SK-N-MC (cell line): ENCODE results near the gene AP1S1.

Experiments
- DNase-seq: peaks from one replicate; pipeline ENCODE4 v3.0.0-alpha.2; 2011; ENCODE audit warnings: low read depth, low spot score
- H3K27ac ChIP-seq: fragments of 200-600 bp; sonication (generic); 2 replicates; pipeline ENCODE4 v1.5.1; 2016; ENCODE audit warnings: mixed run types
- H3K36me3 ChIP-seq: fragments of 200-600 bp; sonication (generic); 2 replicates; pipeline ENCODE4 v1.6.1; 2017; ENCODE audit warnings: antibody characterized with exemption, low read length, mixed read lengths; ENCODE audit not compliant: insufficient read depth
- H3K4me3 ChIP-seq: fragments of 200-600 bp; sonication (generic); 2 replicates; pipeline ENCODE4 v1.5.1; 2016
- H3K9ac ChIP-seq: fragments of 200-600 bp; sonication (generic); 2 replicates; pipeline ENCODE4 v1.8.0; 2017; ENCODE audit warnings: mixed run types, mixed read lengths; ENCODE audit not compliant: insufficient read length
- H3K9me3 ChIP-seq: fragments of 200-600 bp; sonication (generic); 2 replicates; pipeline ENCODE4 v1.6.1; 2017; ENCODE audit warnings: low read depth, mild to moderate bottlenecking, antibody characterized with exemption, low read length, moderate library complexity, mixed read lengths
- EZH2 ChIP-seq: fragments of 200-600 bp; sonication (generic); IDR thresholded peaks from one replicate; pipeline ENCODE4 v1.6.1; 2017; ENCODE audit warnings: antibody characterized with exemption
- FOXP2 ChIP-seq: optimal IDR thresholded peaks from 2 replicates; pipeline ENCODE3; 2011; ENCODE audit warnings: mild to moderate bottlenecking, moderate library complexity; ENCODE audit not compliant: insufficient read depth; ENCODE audit errors: extremely low read length, control extremely low read depth
- POLR2AphosphoS5 ChIP-seq: IDR thresholded peaks from 2 replicates; pipeline ENCODE4 v1.6.1; 2012; ENCODE audit warnings: mild to moderate bottlenecking, low read depth, low read length, borderline replicate concordance

AP1S1 gene

DNA sequence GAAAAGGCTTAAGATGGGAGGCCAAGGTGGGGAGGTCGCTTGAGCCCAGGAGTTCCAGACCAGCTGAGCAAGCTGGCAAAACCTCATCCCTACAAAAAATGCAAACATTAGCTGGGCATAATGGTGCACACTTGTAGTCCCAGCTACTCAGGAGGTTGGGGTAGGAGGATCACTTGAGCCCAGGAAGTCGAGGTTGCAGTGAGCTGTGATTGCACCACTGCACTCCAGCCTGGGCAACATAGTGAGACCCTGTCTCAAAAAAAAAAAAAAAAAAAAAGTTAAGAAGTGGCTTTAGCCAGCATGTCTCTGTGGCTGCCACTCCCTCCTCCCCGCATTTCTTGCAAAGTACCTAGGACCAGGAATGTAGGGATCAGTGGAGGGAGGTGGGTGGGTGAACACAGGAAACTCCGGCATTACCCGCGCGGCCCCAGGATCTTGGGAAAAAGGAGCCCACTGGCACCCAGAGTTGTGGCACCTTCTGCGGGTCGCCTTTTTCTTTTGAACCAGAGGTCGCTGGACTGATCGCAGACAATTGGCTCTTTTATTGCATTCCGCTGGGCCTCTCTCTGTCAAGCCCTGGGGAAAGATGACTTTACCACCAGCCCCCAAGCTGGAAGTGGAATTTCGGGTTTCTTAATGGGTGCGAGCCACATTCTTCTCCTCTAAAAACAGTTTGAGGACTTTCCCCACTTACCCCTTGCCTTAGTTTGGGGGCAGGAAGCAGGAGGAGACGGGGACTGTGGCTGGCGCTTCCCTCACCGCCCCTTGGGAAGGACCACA, 7.6 kb downstream of the AP1S1 start:
- Histone ChIP-seq H3K27ac (no peak overlapping the region), H3K9ac (no peak overlapping the region), H3K4me3 (peak overlapping the region; percentile 78)

GRCh38 chr7:101162551-101163278, 8.4 kb downstream of the AP1S1 start:
- Histone ChIP-seq H3K9ac (peak overlapping the region; percentile 20), H3K36me3 (no peaks in the 10 kb centered on the region), H3K9me3 (no peaks in the 10 kb centered on the region), H3K4me3 (peak overlapping the region; percentile 78), H3K27ac (no peak overlapping the region)
- no peak for DNase-seq
- TF ChIP-seq EZH2, result no peak
- TF ChIP-seq FOXP2, result no peak
- TF ChIP-seq POLR2AphosphoS5, result no peak; the same call in 1 of the 2 replicates

More for the DNA sequence above, 7.6 kb downstream of the AP1S1 start:
- Histone ChIP-seq H3K36me3 (no peaks in the 10 kb centered on the region; the same call in 1 of the 2 replicates), H3K9me3 (no peaks in the 10 kb centered on the region)
- TF ChIP-seq EZH2 (no peak), FOXP2 (no peak), POLR2AphosphoS5 (no peak)
- DNase-seq, result no peak

DNA sequence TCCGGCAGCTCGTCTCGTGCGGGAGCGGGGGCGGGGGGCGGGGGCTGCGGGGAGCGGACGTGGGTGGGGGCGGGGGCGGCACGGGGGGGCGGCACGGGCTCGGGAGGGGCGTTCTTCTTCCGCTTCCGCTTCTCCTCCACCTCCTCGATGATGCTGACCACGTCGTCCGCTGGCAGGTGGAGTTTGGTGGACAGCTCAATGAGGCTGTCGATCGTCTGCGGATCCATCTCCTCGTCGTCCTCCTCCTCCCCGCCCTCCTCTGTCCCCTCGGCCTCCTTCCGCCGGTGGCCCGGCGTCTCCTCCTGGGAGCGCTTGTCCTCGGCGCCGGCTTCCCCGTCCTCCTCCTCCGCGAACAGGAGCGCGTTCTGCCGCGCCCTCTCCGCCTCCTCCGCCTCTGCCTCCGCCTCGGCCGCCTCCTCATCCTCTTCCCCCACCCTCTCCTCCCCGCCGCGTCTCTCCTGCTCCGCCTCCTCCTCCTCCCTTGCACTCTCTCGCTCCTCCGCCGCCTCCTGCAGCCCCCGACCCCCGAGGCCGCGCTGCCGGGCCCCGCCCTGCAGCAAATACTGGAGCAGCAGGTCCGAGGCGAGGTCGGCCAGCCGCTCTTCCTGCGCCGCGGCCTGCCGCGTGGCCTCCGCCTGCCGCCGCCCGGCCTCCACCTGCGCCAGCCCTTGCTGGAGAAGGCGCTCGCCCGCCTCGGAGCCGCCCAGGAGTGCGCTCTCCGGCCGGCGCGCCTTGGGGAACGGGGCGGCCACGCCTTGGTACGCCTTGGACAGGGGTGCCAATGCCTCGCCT, 9.2 kb downstream of the AP1S1 start:
- Histone ChIP-seq H3K36me3 (no peaks in the 10 kb centered on the region), H3K9ac (no peak overlapping the region), H3K27ac (no peak overlapping the region), H3K4me3 (peak overlapping the region; percentile 78), H3K9me3 (no peaks in the 10 kb centered on the region)
- no peak for TF ChIP-seq POLR2AphosphoS5
- no peak for TF ChIP-seq FOXP2
- TF ChIP-seq EZH2, result no peak
- DNase-seq, result no peak

GRCh38 chr7:101164071-101164840, 10.0 kb downstream of the AP1S1 start:
- no peak overlapping the region for H3K9ac ChIP-seq
- H3K4me3 ChIP-seq, result peak overlapping the region; percentile 77
- no peak for DNase-seq
- no peak overlapping the region for H3K27ac ChIP-seq
- no peaks in the 10 kb centered on the region for H3K9me3 ChIP-seq
- TF ChIP-seq EZH2 (no peak), FOXP2 (no peak), POLR2AphosphoS5 (no peak)
- no peaks in the 10 kb centered on the region for H3K36me3 ChIP-seq

DNA sequence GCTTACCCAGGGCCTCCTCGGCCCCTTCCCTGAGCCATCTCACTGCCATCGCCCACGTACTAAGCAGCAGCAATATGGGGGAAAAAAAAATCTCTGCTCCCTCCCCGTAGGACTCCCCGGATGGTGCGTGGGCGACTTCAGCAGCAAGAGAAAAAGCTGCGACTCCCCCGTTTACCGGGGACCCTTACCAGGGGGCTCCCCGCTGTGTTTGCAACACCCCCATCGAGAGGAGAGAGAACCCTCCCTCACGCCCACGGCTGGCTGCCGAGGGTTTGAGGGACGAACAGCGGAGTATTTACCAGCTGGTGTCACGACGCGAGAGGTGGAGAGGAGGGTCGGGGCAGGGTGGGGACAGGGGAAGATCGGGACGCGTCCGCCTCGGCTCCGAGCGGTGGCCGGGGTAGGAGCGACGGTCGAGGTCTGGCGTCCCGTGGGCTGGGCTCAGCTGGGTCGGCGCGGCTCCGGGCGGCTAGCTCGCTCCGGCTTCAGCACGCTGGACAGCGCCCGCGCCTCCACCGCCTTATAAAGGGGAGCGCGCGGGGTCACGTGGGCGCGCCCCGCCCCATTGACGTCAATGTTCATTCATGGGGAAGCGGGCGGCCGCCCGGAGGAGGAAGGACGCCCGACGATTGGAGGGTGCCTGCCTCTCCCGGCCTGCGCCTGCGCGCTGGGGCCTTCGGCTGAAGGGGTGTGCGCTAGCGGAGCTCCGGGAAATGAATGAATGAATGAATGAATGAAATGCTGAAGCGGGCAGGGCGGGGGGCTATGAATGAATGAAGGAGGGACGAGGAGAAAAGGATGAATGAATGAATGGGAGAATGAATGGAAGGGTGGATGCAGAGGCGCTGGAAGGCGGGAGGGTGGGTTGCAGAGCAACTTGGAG, 11.0 kb downstream of the AP1S1 start, which contains the start of gene VGF:
Gene VGF (minus strand): TSS at position 495 of the 883 bp plus-strand sequence. CDS start 726 bp downstream, outside the sequence.
- Histone ChIP-seq H3K4me3 (peak within 1 kb of the TSS; percentile 77), H3K9me3 (no peaks in the 10 kb centered on the region), H3K9ac (no peak within 1 kb of the TSS), H3K27ac (no peak within 1 kb of the TSS), H3K36me3 (no peaks in the 10 kb centered on the region)
- peak; percentile 24 for DNase-seq
- TF ChIP-seq POLR2AphosphoS5 (no peak), FOXP2 (no peak), EZH2 (no peak)

- Histone ChIP-seq H3K9ac (no peak overlapping the region), H3K36me3 (no peaks in the 10 kb centered on the region), H3K4me3 (peak overlapping the region; percentile 55), H3K9me3 (no peaks in the 10 kb centered on the region), H3K27ac (no peak overlapping the region)
- no peak for DNase-seq
- TF ChIP-seq POLR2AphosphoS5, result no peak
- TF ChIP-seq FOXP2, result no peak
- no peak for TF ChIP-seq EZH2
These were observed 11.8 kb downstream of the AP1S1 start for GRCh38 chr7:101165958-101166647.

DNA sequence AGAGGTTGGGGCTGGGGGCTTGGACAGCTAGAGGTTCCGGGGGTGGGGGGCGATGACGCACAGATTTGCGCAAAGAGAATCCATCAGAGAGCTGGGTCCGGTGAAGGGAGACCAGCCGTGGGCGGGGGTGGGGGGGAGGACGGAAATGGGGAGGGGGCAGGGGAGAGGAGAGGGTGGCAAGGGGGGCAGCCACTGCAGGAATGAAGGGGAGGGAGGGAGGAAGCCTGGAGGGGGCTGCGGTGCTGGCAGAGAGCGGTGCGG, 12.3 kb downstream of the AP1S1 start:
- TF ChIP-seq POLR2AphosphoS5 (no peak), EZH2 (no peak), FOXP2 (no peak)
- H3K9ac ChIP-seq, result no peak overlapping the region
- H3K27ac ChIP-seq, result no peak overlapping the region
- DNase-seq, result no peak
- H3K4me3 ChIP-seq, result no peak overlapping the region
- no peaks in the 10 kb centered on the region for H3K36me3 ChIP-seq
- no peaks in the 10 kb centered on the region for H3K9me3 ChIP-seq
